Hepatocyte (in vitro differentiated cells): Measurements from ENCODE around the gene IL22RA1. TPM values are rescaled to one million over a fixed set of nuclear protein-coding genes. Genes with fewer than 3 reads are reported as not detected.

Experiments
- DNase-seq: peaks from one replicate; pipeline ENCODE4 v3.0.0-alpha.2; 2016; ENCODE audit warnings: low spot score
- H2AFZ ChIP-seq: fragments of 200-600 bp; sonication (generic); 2 replicates; pipeline ENCODE4 v1.6.0; 2016; ENCODE audit warnings: antibody characterized with exemption, mild to moderate bottlenecking
- H3K27ac ChIP-seq: fragments of 200-600 bp; sonication (generic); 2 replicates; pipeline ENCODE4 v1.5.1; 2016; ENCODE audit warnings: mild to moderate bottlenecking
- H3K27me3 ChIP-seq: fragments of 200-600 bp; sonication (generic); 2 replicates; pipeline ENCODE4 v1.6.1; 2016
- H3K36me3 ChIP-seq: fragments of 200-600 bp; sonication (generic); replicated peaks from 2 replicates; pipeline ENCODE4 v1.5.1; 2016; ENCODE audit warnings: low read depth; ENCODE audit not compliant: insufficient read depth
- H3K4me1 ChIP-seq: fragments of 200-600 bp; sonication (generic); 2 replicates; pipeline ENCODE4 v1.5.1; 2016; ENCODE audit warnings: mild to moderate bottlenecking, moderate library complexity; ENCODE audit not compliant: insufficient read depth
- H3K4me2 ChIP-seq: fragments of 200-600 bp; sonication (generic); 2 replicates; pipeline ENCODE4 v1.6.0; 2016
- H3K4me3 ChIP-seq: fragments of 200-600 bp; sonication (generic); 2 replicates; pipeline ENCODE4 v1.5.1; 2016; ENCODE audit warnings: mild to moderate bottlenecking
- H3K79me2 ChIP-seq: fragments of 200-600 bp; sonication (generic); 2 replicates; pipeline ENCODE4 v1.6.0; 2017; ENCODE audit warnings: mild to moderate bottlenecking
- H3K9me2 ChIP-seq: fragments of 200-600 bp; sonication (generic); replicated peaks from 2 replicates; pipeline ENCODE4 v1.6.0; 2017; ENCODE audit warnings: mild to moderate bottlenecking; ENCODE audit not compliant: insufficient read depth
- H3K9me3 ChIP-seq: fragments of 200-600 bp; sonication (generic); 2 replicates; pipeline ENCODE4 v1.5.1; 2016; ENCODE audit warnings: low read depth, mild to moderate bottlenecking
- H4K20me1 ChIP-seq: fragments of 200-600 bp; sonication (generic); 2 replicates; pipeline ENCODE4 v1.6.0; 2016; ENCODE audit warnings: mild to moderate bottlenecking; ENCODE audit not compliant: insufficient read depth, poor library complexity, severe bottlenecking
- EZH2 ChIP-seq: fragments of 200-600 bp; sonication (generic); IDR thresholded peaks from 2 replicates; pipeline ENCODE4 v1.6.1; 2016; ENCODE audit warnings: antibody characterized with exemption, mild to moderate bottlenecking, borderline replicate concordance
- EZH2phosphoT487 ChIP-seq: fragments of 200-600 bp; sonication (generic); IDR thresholded peaks from one replicate; pipeline ENCODE4 v1.6.1; 2018; ENCODE audit warnings: antibody characterized with exemption, mild to moderate bottlenecking, low read depth, moderate library complexity; ENCODE audit not compliant: unreplicated experiment, severe bottlenecking
- WGBS: methylation state at CpG from one replicate; pipeline ENCODE4 v1.1.6; 2016; ENCODE audit warnings: low lambda C conversion rate; ENCODE audit errors: missing lambda C conversion rate; 5-methylcytosine and 5-hydroxymethylcytosine counted together
- polyA plus RNA-seq: library from polyadenylated mRNA; unstranded; fragments of >200 nt; fragmentation: Nextera tagmentation; extraction: Ambion mirVana; gene quantifications from 2 replicates; pipeline ENCODE4 v1.2.1, GENCODE V29; 2016
- total RNA-seq: library from RNA; depleted of rRNA; stranded (reverse); fragments of >200 nt; gene quantifications from 2 replicates; pipeline ENCODE4 v1.2.3, GENCODE V29; 2014
- TF ChIP-seq, protein P1 (sequence below): fragments of 200-600 bp; sonication (generic); IDR thresholded peaks from 2 replicates; pipeline ENCODE4 v1.5.1; 2016; ENCODE audit warnings: antibody characterized with exemption, mild to moderate bottlenecking; ENCODE audit not compliant: poor library complexity

Gene IL22RA1
- total and polyA plus RNA-seq, 2 experiments from 2014 or later: 6.1 to 8.2 TPM

GRCh38 chr1:24085546-24085945 is 57.4 kb downstream of the IL22RA1 start:
- no peak overlapping the region for H3K27ac ChIP-seq
- no peaks in the 10 kb centered on the region for H3K9me3 ChIP-seq
- no peak for TF ChIP-seq EZH2phosphoT487
- 88% methylated on average over 3 of the region's 3 CpGs for WGBS
- H3K4me2 ChIP-seq: no peak overlapping the region
- no peak overlapping the region for H2AFZ ChIP-seq
- no peaks in the 10 kb centered on the region for H3K9me2 ChIP-seq
- no peaks in the 10 kb centered on the region for H3K27me3 ChIP-seq
- H3K4me3 ChIP-seq: no peak overlapping the region
- H3K36me3 ChIP-seq: no peaks in the 10 kb centered on the region
- no peaks in the 10 kb centered on the region for H4K20me1 ChIP-seq
- no peaks in the 10 kb centered on the region for H3K4me1 ChIP-seq
- DNase-seq: no peak
- no peaks in the 10 kb centered on the region for H3K79me2 ChIP-seq

GRCh38 chr1:24085007-24085406 is 57.9 kb downstream of the IL22RA1 start:
- no peak for TF ChIP-seq EZH2
- TF ChIP-seq EZH2phosphoT487: no peak
- TF ChIP-seq, protein P1, sequence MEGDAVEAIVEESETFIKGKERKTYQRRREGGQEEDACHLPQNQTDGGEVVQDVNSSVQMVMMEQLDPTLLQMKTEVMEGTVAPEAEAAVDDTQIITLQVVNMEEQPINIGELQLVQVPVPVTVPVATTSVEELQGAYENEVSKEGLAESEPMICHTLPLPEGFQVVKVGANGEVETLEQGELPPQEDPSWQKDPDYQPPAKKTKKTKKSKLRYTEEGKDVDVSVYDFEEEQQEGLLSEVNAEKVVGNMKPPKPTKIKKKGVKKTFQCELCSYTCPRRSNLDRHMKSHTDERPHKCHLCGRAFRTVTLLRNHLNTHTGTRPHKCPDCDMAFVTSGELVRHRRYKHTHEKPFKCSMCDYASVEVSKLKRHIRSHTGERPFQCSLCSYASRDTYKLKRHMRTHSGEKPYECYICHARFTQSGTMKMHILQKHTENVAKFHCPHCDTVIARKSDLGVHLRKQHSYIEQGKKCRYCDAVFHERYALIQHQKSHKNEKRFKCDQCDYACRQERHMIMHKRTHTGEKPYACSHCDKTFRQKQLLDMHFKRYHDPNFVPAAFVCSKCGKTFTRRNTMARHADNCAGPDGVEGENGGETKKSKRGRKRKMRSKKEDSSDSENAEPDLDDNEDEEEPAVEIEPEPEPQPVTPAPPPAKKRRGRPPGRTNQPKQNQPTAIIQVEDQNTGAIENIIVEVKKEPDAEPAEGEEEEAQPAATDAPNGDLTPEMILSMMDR: no peak
- no peak for DNase-seq
- no peaks in the 10 kb centered on the region for H3K36me3 ChIP-seq
- H4K20me1 ChIP-seq: no peaks in the 10 kb centered on the region
- H3K27me3 ChIP-seq: no peaks in the 10 kb centered on the region
- H3K4me2 ChIP-seq: no peak overlapping the region
- H3K4me3 ChIP-seq: no peak overlapping the region
- no peaks in the 10 kb centered on the region for H3K9me2 ChIP-seq
- H3K27ac ChIP-seq: no peak overlapping the region
- H3K79me2 ChIP-seq: no peaks in the 10 kb centered on the region
- no peaks in the 10 kb centered on the region for H3K9me3 ChIP-seq
- no peak overlapping the region for H2AFZ ChIP-seq
- no peaks in the 10 kb centered on the region for H3K4me1 ChIP-seq

- Histone ChIP-seq H3K27ac (no peak overlapping the region), H3K79me2 (no peaks in the 10 kb centered on the region), H3K27me3 (no peaks in the 10 kb centered on the region), H3K4me3 (no peak overlapping the region), H3K36me3 (no peaks in the 10 kb centered on the region), H3K9me3 (no peaks in the 10 kb centered on the region), H3K4me1 (no peaks in the 10 kb centered on the region), H3K9me2 (no peaks in the 10 kb centered on the region), H3K4me2 (no peak overlapping the region), H4K20me1 (no peaks in the 10 kb centered on the region), H2AFZ (no peak overlapping the region)
- 86% methylated on average over 7 of the region's 7 CpGs for WGBS
- DNase-seq: no peak
- TF ChIP-seq EZH2 (no peak), EZH2phosphoT487 (no peak)
- TF ChIP-seq, protein P1: no peak
These were observed 58.9 kb downstream of the IL22RA1 start for GRCh38 chr1:24084050-24084449.

- TF ChIP-seq, protein P1: no peak
- no peak for TF ChIP-seq EZH2phosphoT487
- no peak for TF ChIP-seq EZH2
- no peaks in the 10 kb centered on the region for H3K36me3 ChIP-seq
- no peak overlapping the region for H3K27ac ChIP-seq
- no peaks in the 10 kb centered on the region for H4K20me1 ChIP-seq
- H3K4me3 ChIP-seq: no peak overlapping the region
- H2AFZ ChIP-seq: no peak overlapping the region
- H3K27me3 ChIP-seq: no peaks in the 10 kb centered on the region
- H3K9me2 ChIP-seq: no peaks in the 10 kb centered on the region
- DNase-seq: no peak
- 96% methylated on average over 8 of the region's 8 CpGs for WGBS
- no peaks in the 10 kb centered on the region for H3K4me1 ChIP-seq
- no peaks in the 10 kb centered on the region for H3K9me3 ChIP-seq
- H3K4me2 ChIP-seq: no peak overlapping the region
- H3K79me2 ChIP-seq: no peaks in the 10 kb centered on the region
These were observed 60.6 kb downstream of the IL22RA1 start for GRCh38 chr1:24082372-24082771.
